Osteoblast (primary cell): ENCODE results near the gene DENND1B. TPM values are rescaled to one million over a fixed set of nuclear protein-coding genes. Genes with fewer than 3 reads are reported as not detected.

Experiments used
- DNase-seq: peaks from one replicate; pipeline ENCODE4 v3.0.0; 2011; ENCODE audit warnings: low spot score, mixed read lengths; ENCODE audit not compliant: insufficient read length; ENCODE audit errors: missing footprints
- H2AFZ ChIP-seq: 2 replicates; pipeline ENCODE4 v1.6.0; 2011; ENCODE audit warnings: mild to moderate bottlenecking, low read length
- H3K27ac ChIP-seq: 2 replicates; pipeline ENCODE4 v1.5.1; 2011; ENCODE audit warnings: mild to moderate bottlenecking, low read depth, low read length, moderate library complexity
- H3K27me3 ChIP-seq: 2 replicates; pipeline ENCODE4 v1.6.0; 2012; ENCODE audit warnings: mild to moderate bottlenecking, control low read depth, inconsistent platforms, low read length, moderate library complexity; ENCODE audit not compliant: insufficient read depth
- H3K36me3 ChIP-seq: 2 replicates; pipeline ENCODE4 v1.5.1; 2011; ENCODE audit warnings: mild to moderate bottlenecking, low read length, control low read depth, moderate library complexity; ENCODE audit not compliant: insufficient read depth
- H3K4me1 ChIP-seq: 2 replicates; pipeline ENCODE4 v1.5.1; 2011; ENCODE audit warnings: mild to moderate bottlenecking, low read length, control low read depth, moderate library complexity; ENCODE audit not compliant: insufficient read depth
- H3K4me2 ChIP-seq: 2 replicates; pipeline ENCODE4 v1.6.0; 2011; ENCODE audit warnings: mild to moderate bottlenecking, low read length; ENCODE audit not compliant: insufficient read depth
- H3K4me3 ChIP-seq: fragments of 200-600 bp; sonication (generic); 3 replicates; pipeline ENCODE4 v1.5.1; 2012; ENCODE audit warnings: mild to moderate bottlenecking, low read length, inconsistent platforms; ENCODE audit not compliant: insufficient read depth
- H3K79me2 ChIP-seq: 2 replicates; pipeline ENCODE4 v1.6.0; 2012; ENCODE audit warnings: mild to moderate bottlenecking, low read length, control low read depth, inconsistent platforms; ENCODE audit not compliant: insufficient read depth
- H3K9me3 ChIP-seq: 2 replicates; pipeline ENCODE4 v1.5.1; 2011; ENCODE audit warnings: low read depth, low read length, control low read depth
- H4K20me1 ChIP-seq: 2 replicates; pipeline ENCODE4 v1.6.0; 2012; ENCODE audit warnings: mild to moderate bottlenecking, low read length, control low read depth; ENCODE audit not compliant: insufficient read depth
- total RNA-seq: library from RNA; depleted of rRNA; stranded (reverse); fragments of >200 nt; gene quantifications from 2 replicates; pipeline ENCODE4 v1.2.3, GENCODE V29; 2012
- TF ChIP-seq, protein P1 (sequence below): IDR thresholded peaks from 2 replicates; pipeline ENCODE4 v1.5.1; 2011; ENCODE audit warnings: mild to moderate bottlenecking, low read depth, low read length, moderate library complexity; ENCODE audit errors: extremely low read depth

DENND1B gene
- total RNA-seq, 1 donor: 22.4 TPM

DNA sequence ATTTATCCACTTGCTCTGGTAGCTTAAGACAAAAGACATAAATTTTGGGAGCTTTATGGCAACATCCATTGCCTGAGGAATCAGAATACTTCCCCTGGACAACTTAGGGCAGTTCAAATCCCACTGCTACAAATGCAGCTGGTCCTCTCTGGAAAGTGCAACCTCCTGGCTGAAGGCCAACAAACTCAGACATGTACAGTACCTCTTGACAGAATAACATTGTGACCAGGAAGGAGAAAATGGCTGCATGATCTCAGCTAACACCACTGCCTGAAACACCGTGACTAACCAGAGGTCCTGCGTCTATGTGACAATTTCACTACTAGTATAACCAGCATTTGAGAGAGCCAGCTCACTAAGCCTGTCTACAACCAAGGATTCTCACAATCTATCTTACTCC, 288.3 kb downstream of the DENND1B start:
- TF ChIP-seq, protein P1, sequence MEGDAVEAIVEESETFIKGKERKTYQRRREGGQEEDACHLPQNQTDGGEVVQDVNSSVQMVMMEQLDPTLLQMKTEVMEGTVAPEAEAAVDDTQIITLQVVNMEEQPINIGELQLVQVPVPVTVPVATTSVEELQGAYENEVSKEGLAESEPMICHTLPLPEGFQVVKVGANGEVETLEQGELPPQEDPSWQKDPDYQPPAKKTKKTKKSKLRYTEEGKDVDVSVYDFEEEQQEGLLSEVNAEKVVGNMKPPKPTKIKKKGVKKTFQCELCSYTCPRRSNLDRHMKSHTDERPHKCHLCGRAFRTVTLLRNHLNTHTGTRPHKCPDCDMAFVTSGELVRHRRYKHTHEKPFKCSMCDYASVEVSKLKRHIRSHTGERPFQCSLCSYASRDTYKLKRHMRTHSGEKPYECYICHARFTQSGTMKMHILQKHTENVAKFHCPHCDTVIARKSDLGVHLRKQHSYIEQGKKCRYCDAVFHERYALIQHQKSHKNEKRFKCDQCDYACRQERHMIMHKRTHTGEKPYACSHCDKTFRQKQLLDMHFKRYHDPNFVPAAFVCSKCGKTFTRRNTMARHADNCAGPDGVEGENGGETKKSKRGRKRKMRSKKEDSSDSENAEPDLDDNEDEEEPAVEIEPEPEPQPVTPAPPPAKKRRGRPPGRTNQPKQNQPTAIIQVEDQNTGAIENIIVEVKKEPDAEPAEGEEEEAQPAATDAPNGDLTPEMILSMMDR: no peak
- H3K79me2 ChIP-seq: no peaks in the 10 kb centered on the region
- no peak for DNase-seq
- H3K4me3 ChIP-seq: no peak overlapping the region
- H4K20me1 ChIP-seq: no peaks in the 10 kb centered on the region
- no peaks in the 10 kb centered on the region for H3K36me3 ChIP-seq
- no peaks in the 10 kb centered on the region for H3K27me3 ChIP-seq
- no peak overlapping the region for H2AFZ ChIP-seq
- H3K4me1 ChIP-seq: no peaks in the 10 kb centered on the region
- no peaks in the 10 kb centered on the region for H3K9me3 ChIP-seq
- no peak overlapping the region for H3K27ac ChIP-seq
- no peak overlapping the region for H3K4me2 ChIP-seq

DNA sequence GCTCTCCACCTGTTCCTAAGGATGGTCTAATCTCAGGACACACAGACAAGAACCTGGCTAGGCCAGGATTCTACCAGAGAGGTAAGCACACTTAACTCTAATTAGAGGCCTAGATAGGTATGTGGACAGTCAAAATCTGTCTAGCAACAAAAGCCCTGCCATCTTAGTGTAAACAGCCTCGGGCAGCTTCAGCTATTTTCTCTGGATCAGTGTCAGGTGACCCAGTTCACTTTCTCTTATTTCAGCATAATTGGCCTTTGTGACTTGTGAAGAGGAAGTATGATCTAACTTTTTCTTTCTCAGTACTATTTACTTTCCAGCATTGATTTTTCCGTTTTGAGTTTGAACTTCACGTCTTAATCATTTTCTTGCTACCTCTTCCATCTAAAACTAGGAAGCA, 289.5 kb downstream of the DENND1B start:
- Histone ChIP-seq H3K27me3 (no peaks in the 10 kb centered on the region), H3K4me2 (no peak overlapping the region), H3K36me3 (no peaks in the 10 kb centered on the region), H2AFZ (no peak overlapping the region), H4K20me1 (no peaks in the 10 kb centered on the region), H3K4me3 (no peak overlapping the region), H3K79me2 (no peaks in the 10 kb centered on the region), H3K27ac (no peak overlapping the region), H3K4me1 (no peaks in the 10 kb centered on the region), H3K9me3 (no peaks in the 10 kb centered on the region)
- TF ChIP-seq, protein P1: no peak
- no peak for DNase-seq

- Histone ChIP-seq H3K4me3 (no peak overlapping the region), H3K4me1 (no peaks in the 10 kb centered on the region), H3K27me3 (no peaks in the 10 kb centered on the region), H3K27ac (no peak overlapping the region), H3K9me3 (no peaks in the 10 kb centered on the region), H4K20me1 (no peaks in the 10 kb centered on the region), H3K4me2 (no peak overlapping the region), H3K79me2 (no peaks in the 10 kb centered on the region), H2AFZ (no peak overlapping the region), H3K36me3 (no peaks in the 10 kb centered on the region)
- no peak for DNase-seq
- TF ChIP-seq, protein P1: no peak
Observed at GRCh38 chr1:197481101-197481500, 294.2 kb downstream of the DENND1B start.

- H4K20me1 ChIP-seq: no peaks in the 10 kb centered on the region
- H3K27me3 ChIP-seq: no peaks in the 10 kb centered on the region
- H3K4me2 ChIP-seq: no peak overlapping the region
- no peak overlapping the region for H3K27ac ChIP-seq
- no peaks in the 10 kb centered on the region for H3K9me3 ChIP-seq
- no peaks in the 10 kb centered on the region for H3K36me3 ChIP-seq
- H3K79me2 ChIP-seq: no peaks in the 10 kb centered on the region
- no peak overlapping the region for H3K4me3 ChIP-seq
- no peaks in the 10 kb centered on the region for H3K4me1 ChIP-seq
- DNase-seq: no peak
- H2AFZ ChIP-seq: no peak overlapping the region
- TF ChIP-seq, protein P1: no peak
Observed at GRCh38 chr1:197480446-197480845, 294.8 kb downstream of the DENND1B start.
